ENCODE results near the gene PLB1. TPM values are rescaled to one million over a fixed set of nuclear protein-coding genes. Genes with fewer than 3 reads are reported as not detected.

PLB1 gene
- total and polyA plus RNA-seq, 9 of the 15 experiments (the other 6 are each of a cell fraction or from before 2014, with no cell fraction given): 0.01 to 0.09 (median 0.07) TPM; not detected in 2

DNA sequence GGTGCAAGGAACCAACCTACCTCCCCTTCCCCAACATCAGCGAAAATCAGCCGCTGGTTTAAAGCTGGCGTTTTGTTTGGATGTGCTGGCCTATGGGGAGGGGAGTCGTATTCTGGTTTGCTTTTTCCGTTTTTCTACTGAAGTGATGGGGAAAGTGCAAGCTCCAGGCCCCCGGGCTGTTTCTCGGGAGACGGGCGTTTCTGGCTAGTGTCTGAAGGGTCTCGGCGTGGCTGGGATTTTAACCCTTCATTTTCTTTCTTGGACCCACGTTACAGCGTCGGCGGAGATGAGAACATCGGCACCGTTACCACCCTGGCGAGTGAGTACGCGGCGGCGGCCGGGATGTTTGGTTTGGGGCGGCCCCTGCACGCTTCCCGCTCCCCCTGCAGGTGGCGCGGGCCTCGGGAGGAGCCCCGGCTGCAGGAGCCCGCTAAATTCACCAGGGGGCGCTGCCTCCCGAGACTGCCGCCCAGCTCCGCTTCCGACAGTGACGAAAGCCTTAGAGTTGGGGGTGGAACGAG is 70.7 kb downstream of the PLB1 start (continued):
- TF ChIP-seq, protein P1, sequence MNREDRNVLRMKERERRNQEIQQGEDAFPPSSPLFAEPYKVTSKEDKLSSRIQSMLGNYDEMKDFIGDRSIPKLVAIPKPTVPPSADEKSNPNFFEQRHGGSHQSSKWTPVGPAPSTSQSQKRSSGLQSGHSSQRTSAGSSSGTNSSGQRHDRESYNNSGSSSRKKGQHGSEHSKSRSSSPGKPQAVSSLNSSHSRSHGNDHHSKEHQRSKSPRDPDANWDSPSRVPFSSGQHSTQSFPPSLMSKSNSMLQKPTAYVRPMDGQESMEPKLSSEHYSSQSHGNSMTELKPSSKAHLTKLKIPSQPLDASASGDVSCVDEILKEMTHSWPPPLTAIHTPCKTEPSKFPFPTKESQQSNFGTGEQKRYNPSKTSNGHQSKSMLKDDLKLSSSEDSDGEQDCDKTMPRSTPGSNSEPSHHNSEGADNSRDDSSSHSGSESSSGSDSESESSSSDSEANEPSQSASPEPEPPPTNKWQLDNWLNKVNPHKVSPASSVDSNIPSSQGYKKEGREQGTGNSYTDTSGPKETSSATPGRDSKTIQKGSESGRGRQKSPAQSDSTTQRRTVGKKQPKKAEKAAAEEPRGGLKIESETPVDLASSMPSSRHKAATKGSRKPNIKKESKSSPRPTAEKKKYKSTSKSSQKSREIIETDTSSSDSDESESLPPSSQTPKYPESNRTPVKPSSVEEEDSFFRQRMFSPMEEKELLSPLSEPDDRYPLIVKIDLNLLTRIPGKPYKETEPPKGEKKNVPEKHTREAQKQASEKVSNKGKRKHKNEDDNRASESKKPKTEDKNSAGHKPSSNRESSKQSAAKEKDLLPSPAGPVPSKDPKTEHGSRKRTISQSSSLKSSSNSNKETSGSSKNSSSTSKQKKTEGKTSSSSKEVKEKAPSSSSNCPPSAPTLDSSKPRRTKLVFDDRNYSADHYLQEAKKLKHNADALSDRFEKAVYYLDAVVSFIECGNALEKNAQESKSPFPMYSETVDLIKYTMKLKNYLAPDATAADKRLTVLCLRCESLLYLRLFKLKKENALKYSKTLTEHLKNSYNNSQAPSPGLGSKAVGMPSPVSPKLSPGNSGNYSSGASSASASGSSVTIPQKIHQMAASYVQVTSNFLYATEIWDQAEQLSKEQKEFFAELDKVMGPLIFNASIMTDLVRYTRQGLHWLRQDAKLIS (CRISPR knock-in tag; IDR thresholded peaks at IDR 0.05): no peak
- TF ChIP-seq CSDE1 (IDR thresholded peaks at IDR 0.05) (no peak), ZFX (CRISPR knock-in tag; IDR thresholded peaks at IDR 0.05) (no peak), TAF15 (IDR thresholded peaks at IDR 0.05; ENCODE audit: low read depth, low read length) (no peak), ATF7 (IDR thresholded peaks at IDR 0.05) (0 out of 2 replicates have a peak, but pooled peaks have one; percentile 38), IRF2 (CRISPR knock-in tag; IDR thresholded peaks at IDR 0.05) (no peak), EGR1 (conservative IDR thresholded peaks at IDR 0.05) (no peak), SMC3 (conservative IDR thresholded peaks at IDR 0.05; ENCODE audit: insufficient read depth, low read depth, low read length) (peak; percentile 98), MCM3 (IDR thresholded peaks at IDR 0.05) (no peak), BRD4 (IDR thresholded peaks at IDR 0.05) (no peak), NR1H2 (CRISPR knock-in tag; IDR thresholded peaks at IDR 0.05) (no peak), NONO (IDR thresholded peaks at IDR 0.05; ENCODE audit: low read depth in 2 of 2, low read length in 1 of 2) (0 out of 4 replicates have a peak, but pooled peaks of 1 of the 2 experiments have one; percentile 32), ZNF436 (CRISPR knock-in tag; IDR thresholded peaks at IDR 0.05) (no peak), LARP7 (IDR thresholded peaks at IDR 0.05) (no peak), ZNF707 (CRISPR knock-in tag; conservative IDR thresholded peaks at IDR 0.05) (no peak), KDM1A (IDR thresholded peaks at IDR 0.05) (no peak), BDP1 (IDR thresholded peaks at IDR 0.05; ENCODE audit: insufficient read depth, insufficient read length) (no peak), COPS2 (conservative IDR thresholded peaks at IDR 0.05) (no peak), CBX1 (IDR thresholded peaks at IDR 0.05; ENCODE audit: low read depth) (peak; percentile 66; the same call in 1 of the 2 replicates), POLR2H (tag; IDR thresholded peaks at IDR 0.05; ENCODE audit: low read depth) (no peak), ZBTB8A (IDR thresholded peaks at IDR 0.05; ENCODE audit: partially characterized antibody) (no peak), HDAC3 (IDR thresholded peaks at IDR 0.05; ENCODE audit: borderline replicate concordance, partially characterized antibody) (no peak)
- TF ChIP-seq, protein P2, sequence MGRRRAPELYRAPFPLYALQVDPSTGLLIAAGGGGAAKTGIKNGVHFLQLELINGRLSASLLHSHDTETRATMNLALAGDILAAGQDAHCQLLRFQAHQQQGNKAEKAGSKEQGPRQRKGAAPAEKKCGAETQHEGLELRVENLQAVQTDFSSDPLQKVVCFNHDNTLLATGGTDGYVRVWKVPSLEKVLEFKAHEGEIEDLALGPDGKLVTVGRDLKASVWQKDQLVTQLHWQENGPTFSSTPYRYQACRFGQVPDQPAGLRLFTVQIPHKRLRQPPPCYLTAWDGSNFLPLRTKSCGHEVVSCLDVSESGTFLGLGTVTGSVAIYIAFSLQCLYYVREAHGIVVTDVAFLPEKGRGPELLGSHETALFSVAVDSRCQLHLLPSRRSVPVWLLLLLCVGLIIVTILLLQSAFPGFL (CRISPR knock-in tag; IDR thresholded peaks at IDR 0.05): no peak
- TF ChIP-seq, protein P3, sequence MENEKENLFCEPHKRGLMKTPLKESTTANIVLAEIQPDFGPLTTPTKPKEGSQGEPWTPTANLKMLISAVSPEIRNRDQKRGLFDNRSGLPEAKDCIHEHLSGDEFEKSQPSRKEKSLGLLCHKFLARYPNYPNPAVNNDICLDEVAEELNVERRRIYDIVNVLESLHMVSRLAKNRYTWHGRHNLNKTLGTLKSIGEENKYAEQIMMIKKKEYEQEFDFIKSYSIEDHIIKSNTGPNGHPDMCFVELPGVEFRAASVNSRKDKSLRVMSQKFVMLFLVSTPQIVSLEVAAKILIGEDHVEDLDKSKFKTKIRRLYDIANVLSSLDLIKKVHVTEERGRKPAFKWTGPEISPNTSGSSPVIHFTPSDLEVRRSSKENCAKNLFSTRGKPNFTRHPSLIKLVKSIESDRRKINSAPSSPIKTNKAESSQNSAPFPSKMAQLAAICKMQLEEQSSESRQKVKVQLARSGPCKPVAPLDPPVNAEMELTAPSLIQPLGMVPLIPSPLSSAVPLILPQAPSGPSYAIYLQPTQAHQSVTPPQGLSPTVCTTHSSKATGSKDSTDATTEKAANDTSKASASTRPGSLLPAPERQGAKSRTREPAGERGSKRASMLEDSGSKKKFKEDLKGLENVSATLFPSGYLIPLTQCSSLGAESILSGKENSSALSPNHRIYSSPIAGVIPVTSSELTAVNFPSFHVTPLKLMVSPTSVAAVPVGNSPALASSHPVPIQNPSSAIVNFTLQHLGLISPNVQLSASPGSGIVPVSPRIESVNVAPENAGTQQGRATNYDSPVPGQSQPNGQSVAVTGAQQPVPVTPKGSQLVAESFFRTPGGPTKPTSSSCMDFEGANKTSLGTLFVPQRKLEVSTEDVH (IDR thresholded peaks at IDR 0.05; ENCODE audit: low read depth, partially characterized antibody): no peak

Measured in K562 (cell line).